Ectodermal cell (in vitro differentiated cells): ENCODE results near the gene ITGAE.
"Not testable (repeated sequence)": the region's sequence is repeated elsewhere in the genome, so short reads cannot be mapped to it uniquely, and the experiment has no call there.

Experiments used
- H3K27ac ChIP-seq: 2 replicates; pipeline ENCODE4 v1.7.0; 2013; ENCODE audit warnings: mild to moderate bottlenecking, low read depth, low read length; ENCODE audit not compliant: insufficient read depth, poor library complexity, severe bottlenecking
- H3K27me3 ChIP-seq: 2 replicates; pipeline ENCODE4 v1.7.0; 2013; ENCODE audit warnings: mild to moderate bottlenecking, low read length; ENCODE audit not compliant: insufficient read depth, control insufficient read depth, poor library complexity, severe bottlenecking
- H3K36me3 ChIP-seq: one replicate; pipeline ENCODE4 v1.7.0; 2013; ENCODE audit warnings: low read length; ENCODE audit not compliant: control insufficient read depth, insufficient read depth
- H3K4me1 ChIP-seq: one replicate; pipeline ENCODE4 v1.7.0; 2013; ENCODE audit warnings: low read length; ENCODE audit not compliant: control insufficient read depth, insufficient read depth
- H3K4me3 ChIP-seq: 2 replicates; pipeline ENCODE4 v1.7.0; 2013; ENCODE audit warnings: low read depth, low read length, control low read depth; ENCODE audit not compliant: insufficient read depth
- H3K9me3 ChIP-seq: 2 replicates; pipeline ENCODE4 v1.7.0; 2013; ENCODE audit warnings: mild to moderate bottlenecking, low read length, moderate library complexity; ENCODE audit not compliant: control insufficient read depth
- WGBS, 2 experiments: methylation state at CpG; one replicate each; pipeline ENCODE4 v1.1.7; 2013; ENCODE audit warnings: missing lambda C conversion rate in 2 of 2; 5-methylcytosine and 5-hydroxymethylcytosine counted together

ITGAE gene

DNA sequence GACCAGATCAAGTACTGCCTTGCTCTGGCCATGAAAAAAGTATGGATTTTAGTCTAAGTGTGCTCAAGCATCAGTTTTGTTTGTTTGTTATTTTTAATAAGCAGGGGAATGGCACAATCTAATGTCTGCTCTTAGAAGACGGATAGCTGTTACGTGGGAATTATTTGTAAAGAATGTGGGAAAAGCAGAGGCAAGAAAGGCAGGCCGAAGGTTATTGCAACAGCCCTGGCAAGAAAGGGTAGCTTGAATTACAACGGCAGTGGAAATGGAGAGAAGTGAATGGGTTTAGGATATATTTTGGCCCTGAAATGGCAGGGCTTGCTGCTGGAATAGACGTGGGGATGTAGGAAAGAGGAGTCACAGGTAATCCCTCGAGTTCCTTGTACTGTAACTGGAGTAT is 78.3 kb downstream of the ITGAE start:
- H3K4me1 ChIP-seq = peaks cover 7% of the 10 kb centered on the region
- H3K9me3 ChIP-seq = no peaks in the 10 kb centered on the region
- no peak overlapping the region for H3K27ac ChIP-seq
- H3K36me3 ChIP-seq = peaks cover 7% of the 10 kb centered on the region
- 76 to 77% methylated on average over 6 of the region's 6 CpGs for WGBS, 2 experiments
- peak overlapping the region; percentile 54 for H3K4me3 ChIP-seq
- no peaks in the 10 kb centered on the region for H3K27me3 ChIP-seq

DNA sequence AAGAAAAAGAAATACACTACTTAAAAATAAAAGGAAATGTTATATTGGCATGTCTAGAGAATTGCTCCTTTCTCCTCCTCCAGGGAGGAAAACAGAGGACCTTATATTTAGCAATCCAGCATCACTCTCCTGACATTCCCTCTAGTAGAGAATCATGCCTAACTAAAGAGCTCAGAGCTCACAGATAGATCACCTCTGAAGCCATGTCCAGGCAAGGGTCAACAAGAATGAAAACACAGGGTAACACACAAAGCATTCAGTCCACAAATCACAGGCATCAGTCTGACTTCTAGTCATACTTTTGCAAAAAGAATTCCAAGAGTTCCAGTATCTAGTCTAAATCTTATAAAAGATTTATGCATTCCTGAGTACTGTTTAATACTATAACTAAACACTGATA is 81.7 kb downstream of the ITGAE start:
- peaks cover 21% of the 10 kb centered on the region for H3K36me3 ChIP-seq
- no peaks in the 10 kb centered on the region for H3K4me1 ChIP-seq
- no peaks in the 10 kb centered on the region for H3K9me3 ChIP-seq
- H3K4me3 ChIP-seq = no peak overlapping the region
- no peak overlapping the region for H3K27ac ChIP-seq
- H3K27me3 ChIP-seq = no peaks in the 10 kb centered on the region

DNA sequence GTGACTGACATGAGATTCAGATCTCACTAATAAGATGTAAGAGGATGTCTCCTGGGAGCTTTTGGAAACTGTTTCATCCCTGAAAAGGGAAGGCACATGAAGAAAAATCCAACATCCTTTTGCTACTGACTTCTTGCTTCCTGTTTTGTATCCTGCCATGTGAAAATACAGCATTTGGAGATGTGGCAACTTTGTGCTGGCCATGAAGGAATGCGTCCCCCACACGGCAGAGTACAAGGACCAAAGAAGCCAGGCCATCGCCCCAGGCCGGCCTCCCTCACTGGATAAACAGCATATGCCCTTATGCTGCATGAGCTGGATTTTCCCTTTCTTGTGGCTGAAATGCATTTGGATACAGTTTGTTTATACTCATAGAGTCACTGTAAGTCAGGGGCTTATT is 82.8 kb downstream of the ITGAE start:
- 95% methylated on average over 4 of the region's 4 CpGs for WGBS, 2 experiments
- Histone ChIP-seq H3K27ac (no peak overlapping the region), H3K36me3 (peaks cover 21% of the 10 kb centered on the region)

DNA sequence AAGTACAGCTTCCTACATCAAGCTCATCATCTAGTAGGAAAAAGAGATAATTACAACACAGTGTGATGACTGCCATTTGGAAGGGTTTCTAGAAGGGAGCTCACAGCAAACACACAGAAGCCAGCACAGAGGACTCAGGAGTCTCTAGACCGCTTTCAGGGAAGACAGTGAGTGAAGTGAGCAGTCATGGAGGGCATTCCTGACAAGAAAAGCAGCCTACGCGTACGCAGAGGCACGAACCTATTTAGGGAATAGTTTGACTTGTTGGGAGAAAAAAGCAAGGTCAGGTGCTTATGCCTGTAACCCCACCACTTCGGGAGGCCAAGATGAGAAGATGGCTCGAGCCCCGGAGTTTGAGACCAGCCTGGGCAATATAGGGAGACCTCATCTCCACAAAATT is 85.7 kb downstream of the ITGAE start:
- WGBS, 2 experiments = 87 to 91% methylated on average over 8 of the region's 8 CpGs
- Histone ChIP-seq H3K4me1 (no peaks in the 10 kb centered on the region), H3K27ac (no peak overlapping the region), H3K9me3 (no peaks in the 10 kb centered on the region), H3K27me3 (no peaks in the 10 kb centered on the region), H3K4me3 (no peak overlapping the region), H3K36me3 (peaks cover 21% of the 10 kb centered on the region)

More for the DNA sequence above, 82.8 kb downstream of the ITGAE start:
- no peaks in the 10 kb centered on the region for H3K9me3 ChIP-seq
- no peaks in the 10 kb centered on the region for H3K4me1 ChIP-seq
- H3K4me3 ChIP-seq = no peak overlapping the region
- H3K27me3 ChIP-seq = no peaks in the 10 kb centered on the region

DNA sequence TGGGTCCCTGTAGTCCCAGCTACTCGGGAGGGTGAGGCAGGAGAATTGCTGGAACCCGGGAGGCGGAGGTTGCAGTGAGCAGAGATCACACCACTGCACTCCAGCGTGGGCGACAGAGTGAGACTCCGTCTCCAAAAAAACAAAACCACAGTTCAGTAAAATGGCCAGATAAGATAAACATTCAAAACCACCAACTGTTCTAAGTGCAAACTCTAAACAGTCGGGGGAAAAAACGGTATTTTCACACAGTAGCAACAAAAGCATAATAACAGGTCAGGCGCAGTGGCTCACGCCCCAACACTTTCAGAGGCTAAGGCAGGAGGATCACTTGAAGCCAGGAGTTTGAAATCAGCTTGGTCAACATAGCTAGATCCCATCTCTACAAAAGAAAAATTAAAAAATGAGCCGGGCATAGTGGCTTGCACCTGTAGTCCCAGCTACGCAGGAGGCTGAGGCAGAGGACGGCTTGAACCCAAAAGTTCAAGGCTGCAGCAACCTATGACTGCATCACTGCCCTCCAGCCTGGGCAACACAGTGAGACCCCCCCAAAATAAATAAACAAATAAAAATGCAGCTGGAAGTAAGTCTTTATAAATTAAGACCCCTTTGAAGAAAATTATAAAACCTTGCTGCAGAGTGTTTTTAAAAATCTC is 88.1 kb downstream of the ITGAE start:
- Histone ChIP-seq H3K27me3 (no peaks in the 10 kb centered on the region), H3K4me3 (no peak overlapping the region), H3K36me3 (peaks cover 13% of the 10 kb centered on the region), H3K4me1 (no peaks in the 10 kb centered on the region), H3K27ac (no peak overlapping the region), H3K9me3 (no peaks in the 10 kb centered on the region)
- WGBS, 2 experiments = 86 to 89% methylated on average over 13 of the region's 13 CpGs

DNA sequence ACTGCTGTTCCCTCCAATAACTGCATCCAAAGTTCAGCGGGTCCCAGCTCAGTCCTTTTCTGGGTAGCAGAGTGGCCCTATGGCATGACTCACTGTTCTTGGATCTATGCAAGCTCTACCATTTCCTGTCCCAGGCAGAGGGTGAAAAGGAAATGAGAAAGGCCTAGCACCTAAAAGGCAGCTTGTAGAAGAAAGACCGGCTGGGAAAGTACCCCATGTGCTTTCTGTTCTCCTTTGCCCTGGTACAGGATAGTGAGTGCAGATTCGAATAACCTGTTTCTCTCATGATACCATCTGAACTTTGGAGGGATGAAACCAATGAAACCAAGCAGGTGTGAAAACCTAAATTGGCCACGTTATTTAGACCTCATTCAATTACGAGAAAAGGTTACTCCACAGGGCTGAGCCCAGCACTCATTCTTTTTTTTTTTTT is 90.0 kb downstream of the ITGAE start:
- Histone ChIP-seq H3K36me3 (peaks cover 8% of the 10 kb centered on the region), H3K9me3 (no peaks in the 10 kb centered on the region), H3K27me3 (no peaks in the 10 kb centered on the region), H3K4me3 (no peak overlapping the region), H3K27ac (no peak overlapping the region), H3K4me1 (no peaks in the 10 kb centered on the region)
- WGBS, 2 experiments = 85 to 86% methylated on average over 5 of the region's 5 CpGs

DNA sequence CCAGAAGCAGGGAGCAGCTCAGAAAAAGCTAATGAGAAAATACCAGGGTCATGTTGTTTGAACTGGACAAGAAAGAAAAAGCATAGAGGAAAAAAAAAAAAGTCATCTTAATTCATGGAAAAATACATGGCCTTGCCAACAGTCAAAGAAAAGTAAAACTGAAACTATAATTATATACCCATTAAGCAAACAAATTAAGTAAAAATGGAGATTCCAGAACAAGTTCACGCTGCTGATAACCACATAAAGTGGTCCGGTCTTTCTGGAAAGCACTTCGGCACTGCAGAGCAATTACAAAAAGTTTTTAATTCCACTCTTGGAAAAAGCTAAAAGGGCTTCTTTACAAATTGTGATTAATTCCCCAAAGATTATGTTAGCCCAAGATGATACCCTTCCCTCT is 92.6 kb downstream of the ITGAE start:
- Histone ChIP-seq H3K27ac (no peak overlapping the region), H3K27me3 (no peaks in the 10 kb centered on the region), H3K9me3 (no peaks in the 10 kb centered on the region), H3K36me3 (no peaks in the 10 kb centered on the region), H3K4me1 (no peaks in the 10 kb centered on the region), H3K4me3 (no peak overlapping the region)
- WGBS, 2 experiments = 95 to 96% methylated on average over 3 of the region's 3 CpGs

DNA sequence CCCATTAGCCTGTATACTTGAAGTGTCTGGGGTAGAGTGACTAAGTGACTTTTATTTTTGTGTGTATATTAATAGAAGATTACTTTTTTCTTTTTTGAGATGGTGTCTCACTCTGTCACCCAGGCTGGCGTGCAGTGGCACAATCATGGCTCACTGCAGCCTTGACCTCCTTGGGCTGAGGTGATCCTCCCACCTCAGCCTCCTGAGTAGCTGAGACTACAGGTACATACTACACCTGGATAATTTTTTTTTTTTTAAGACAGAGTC is 95.3 kb downstream of the ITGAE start:
- not testable (repeated sequence) for H3K4me1 ChIP-seq, H3K4me3 ChIP-seq, H3K36me3 ChIP-seq, H3K27me3 ChIP-seq, H3K27ac ChIP-seq, H3K9me3 ChIP-seq
- 92 to 100% methylated on average over 1 of the region's 1 CpG for WGBS, 2 experiments

DNA sequence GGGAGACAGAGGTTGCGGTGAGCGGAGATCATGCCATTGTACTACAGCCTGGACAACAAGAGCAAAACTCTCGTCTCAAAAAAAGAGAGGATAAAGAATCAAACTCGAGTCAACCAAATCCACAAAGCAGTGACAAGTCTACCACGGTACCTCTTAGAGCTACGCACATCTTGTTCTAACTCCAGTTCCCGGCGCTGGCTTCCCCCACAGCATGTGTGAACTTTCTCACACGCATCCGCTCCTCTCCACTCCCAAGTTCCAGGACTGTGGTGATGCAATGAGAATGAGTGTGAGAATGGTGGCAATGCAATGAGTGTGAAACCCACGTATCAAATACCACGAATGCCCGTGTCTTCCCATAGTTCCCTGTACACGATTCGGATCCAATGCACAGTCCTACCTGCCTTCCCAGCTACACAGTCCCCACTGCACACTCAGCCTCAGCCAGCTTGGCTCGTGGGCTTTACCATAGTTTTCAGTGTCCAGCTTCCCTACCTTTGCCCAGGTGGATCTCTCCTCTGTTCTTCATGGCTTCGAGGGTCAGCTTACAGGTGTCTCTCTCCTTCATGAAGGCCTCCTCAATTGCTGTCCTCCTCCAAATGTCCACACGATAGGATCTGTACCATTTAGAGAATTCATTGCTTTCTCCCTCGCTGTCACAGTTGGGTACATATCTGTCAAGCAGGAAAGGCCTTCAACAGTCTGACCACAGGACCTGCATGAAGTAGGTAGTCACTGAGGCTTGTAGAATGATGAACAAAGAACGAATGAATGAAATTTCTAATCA is 95.9 kb downstream of the ITGAE start:
- H3K9me3 ChIP-seq = no peaks in the 10 kb centered on the region
- no peak overlapping the region for H3K27ac ChIP-seq
- H3K36me3 ChIP-seq = no peaks in the 10 kb centered on the region
- 88 to 89% methylated on average over 20 of the region's 20 CpGs for WGBS, 2 experiments
- no peaks in the 10 kb centered on the region for H3K27me3 ChIP-seq
- H3K4me3 ChIP-seq = no peak overlapping the region
- no peaks in the 10 kb centered on the region for H3K4me1 ChIP-seq

DNA sequence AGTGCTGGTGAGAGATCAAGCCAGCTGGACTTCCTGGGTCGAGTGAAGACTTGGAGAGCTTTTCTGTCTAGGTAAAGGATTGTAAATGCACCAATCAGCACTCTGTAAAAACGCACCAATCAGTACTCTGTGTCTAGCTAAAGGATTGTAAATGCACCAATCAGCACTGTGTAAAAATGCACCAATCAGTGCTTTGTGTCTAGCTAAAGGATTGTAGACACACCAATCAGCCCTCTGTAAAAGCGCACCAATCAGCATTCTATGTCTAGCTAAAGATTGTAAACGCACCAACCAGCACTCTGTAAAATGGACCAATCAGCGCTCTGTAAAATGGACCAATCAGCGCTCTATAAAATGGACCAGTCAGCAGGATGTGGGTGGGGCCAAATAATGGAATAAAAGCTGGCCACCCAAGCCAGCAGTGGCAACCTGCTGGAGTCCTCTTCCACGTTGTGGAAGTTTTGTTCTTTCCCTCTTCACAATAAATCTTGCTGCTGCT is 98.9 kb downstream of the ITGAE start:
- H3K36me3 ChIP-seq, H3K4me3 ChIP-seq, H3K27ac ChIP-seq, H3K9me3 ChIP-seq, H3K4me1 ChIP-seq: not testable (repeated sequence)
- WGBS, 2 experiments = 89 to 90% methylated on average over 7 of the region's 7 CpGs
- peaks cover 15% of the 10 kb centered on the region for H3K27me3 ChIP-seq
